Medulla oblongata (tissue), 1 donor: Measurements from ENCODE around the gene YEATS2.
"Not testable (repeated sequence)": the region's sequence is repeated elsewhere in the genome, so short reads cannot be mapped to it uniquely, and the experiment has no call there.

Experiments used
- DNase-seq: peaks from one replicate; pipeline ENCODE4 v3.0.0-alpha.2; 2015; ENCODE audit errors: extremely low spot score

Gene YEATS2

GRCh38 chr3:183697610-183698317, at the start of gene YEATS2:
Gene YEATS2 (plus strand): TSS chr3:183697797. CDS start chr3:183715163, 17,366 bp downstream.
- DNase-seq: peak; percentile 70

- no peak for DNase-seq
Observed at GRCh38 chr3:183650554-183650953, 47.0 kb upstream of the YEATS2 start.

GRCh38 chr3:183653209-183654064, 44.2 kb upstream of the YEATS2 start:
- DNase-seq: no peak

- no peak for DNase-seq
Observed at GRCh38 chr3:183654727-183655126, 42.9 kb upstream of the YEATS2 start.

- no peak for DNase-seq
Observed at GRCh38 chr3:183662099-183662498, 35.5 kb upstream of the YEATS2 start.

GRCh38 chr3:183664913-183665381, 32.6 kb upstream of the YEATS2 start:
- DNase-seq: peak; percentile 46

GRCh38 chr3:183680061-183680460, 17.5 kb upstream of the YEATS2 start:
- DNase-seq: no peak

GRCh38 chr3:183687705-183688104, 9.9 kb upstream of the YEATS2 start:
- DNase-seq: no peak

- DNase-seq: no peak
Observed at GRCh38 chr3:183688874-183689273, 8.7 kb upstream of the YEATS2 start.

- not testable (repeated sequence) for DNase-seq
Observed at GRCh38 chr3:183689621-183690020, 8.0 kb upstream of the YEATS2 start.

GRCh38 chr3:183690402-183690995, 7.1 kb upstream of the YEATS2 start:
- DNase-seq: no peak

- no peak for DNase-seq
Observed at GRCh38 chr3:183692436-183692835, 5.2 kb upstream of the YEATS2 start.

- no peak for DNase-seq
Observed at GRCh38 chr3:183695569-183696364, 1.8 kb upstream of the YEATS2 start.

GRCh38 chr3:183697123-183697609, 431 bp upstream of the YEATS2 start:
- DNase-seq: no peak

- DNase-seq: peak; percentile 48
Observed at GRCh38 chr3:183698318-183698751, 738 bp downstream of the YEATS2 start.

GRCh38 chr3:183698756-183699155, 1.2 kb downstream of the YEATS2 start:
- peak; percentile 70 for DNase-seq

- DNase-seq: peak; percentile 16
Observed at GRCh38 chr3:183699238-183699947, 1.8 kb downstream of the YEATS2 start.

GRCh38 chr3:183701744-183702143, 4.1 kb downstream of the YEATS2 start:
- no peak for DNase-seq

- not testable (repeated sequence) for DNase-seq
Observed at GRCh38 chr3:183703892-183704291, 6.3 kb downstream of the YEATS2 start.

GRCh38 chr3:183710231-183710630, 12.6 kb downstream of the YEATS2 start:
- DNase-seq: no peak

GRCh38 chr3:183711516-183711915, 13.9 kb downstream of the YEATS2 start:
- DNase-seq: no peak
